Measurements from ENCODE around the gene PRKCH.

DNA sequence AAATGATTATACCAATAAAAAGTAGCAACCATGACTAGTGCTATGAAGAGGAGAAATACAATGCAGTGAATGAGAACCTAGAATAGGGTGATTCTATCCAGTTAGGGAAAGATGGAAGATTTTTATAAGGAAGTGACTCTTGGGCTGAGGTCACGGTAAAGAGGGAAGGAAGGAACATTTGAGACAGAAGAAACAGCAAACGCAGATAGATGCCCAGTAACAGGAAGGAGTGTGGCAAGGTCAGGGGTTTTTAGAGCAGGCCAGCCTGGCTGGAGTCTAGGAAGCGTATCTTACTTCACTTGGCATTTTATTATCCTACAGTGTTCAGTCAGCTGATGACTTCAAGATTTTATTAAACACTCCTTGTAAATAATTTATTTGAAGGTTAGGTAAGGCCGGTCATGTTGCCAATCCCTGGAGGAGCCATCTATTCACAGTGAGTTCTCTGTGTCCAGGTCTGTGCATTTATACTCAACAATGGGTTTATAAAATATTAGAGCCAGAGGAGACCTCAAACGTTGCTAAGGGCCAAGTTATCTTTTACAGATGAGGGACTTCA, 170.6 kb downstream of the PRKCH start:
- TF ChIP-seq CTCF (IDR thresholded peaks at IDR 0.05) (no peak), POLR2AphosphoS5 (IDR thresholded peaks at IDR 0.05; ENCODE audit: insufficient read depth in 1 of 2, low read depth in 1 of 2) (no peak), POLR2A (IDR thresholded peaks at IDR 0.05) (no peak)
